GM19467 (cell line): ENCODE results near the gene MSH2.
"Not testable (repeated sequence)": the region's sequence is repeated elsewhere in the genome, so short reads cannot be mapped to it uniquely, and the experiment has no call there.

Source experiments
- ATAC-seq: cut with Tn5 transposase; IDR thresholded peaks from one replicate; pipeline ENCODE4 v1.9.1; 2021; ENCODE audit warnings: mild to moderate bottlenecking, moderate library complexity; ENCODE audit not compliant: unreplicated experiment

The MSH2 gene

GRCh38 chr2:47402805-47403608, at the start of gene MSH2:
MSH2 (plus strand) TSS chr2:47403156; CDS start chr2:47403192, 36 bp downstream.
- ATAC-seq = peak; percentile 85

DNA sequence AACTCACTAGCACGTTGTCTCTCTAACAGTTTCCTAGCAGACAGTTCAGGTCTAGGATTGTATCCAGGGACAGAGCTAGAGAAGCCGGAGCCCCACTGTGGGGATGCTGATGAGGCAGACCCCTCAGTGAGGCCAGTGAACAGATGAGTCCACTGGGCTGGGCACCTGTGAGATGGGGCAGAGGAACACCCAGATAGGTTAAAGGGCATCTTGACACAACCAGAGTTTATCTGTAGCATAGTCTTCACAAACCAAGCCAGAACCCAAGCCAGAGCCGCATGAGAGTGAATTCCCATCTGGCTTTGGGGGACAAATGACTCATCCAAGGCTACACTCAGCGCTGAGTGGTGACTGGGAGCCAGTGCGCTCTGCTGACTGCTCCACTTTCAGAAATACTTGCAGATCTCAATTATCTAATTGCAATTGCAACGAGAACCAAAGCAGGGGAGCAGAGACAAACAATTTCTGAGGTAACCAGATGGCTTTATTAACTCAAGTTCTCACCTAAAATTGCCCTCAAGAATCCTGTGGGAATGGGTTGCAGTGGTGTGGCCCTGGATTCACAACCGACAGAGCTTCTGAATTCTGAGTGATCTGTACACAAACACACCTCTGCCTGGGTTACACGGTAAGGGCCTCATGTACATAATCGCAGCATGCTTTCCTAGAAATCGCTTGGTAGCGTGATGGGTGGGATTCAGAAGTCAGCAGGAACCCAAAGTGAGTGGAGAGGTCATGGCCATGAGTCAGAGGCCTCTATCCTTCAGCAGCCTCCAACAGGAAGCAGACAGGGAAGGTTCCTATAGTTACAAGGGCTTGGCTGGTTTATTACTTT, 48.7 kb upstream of the MSH2 start:
- ATAC-seq = no peak

GRCh38 chr2:47354848-47355204, 48.1 kb upstream of the MSH2 start:
- no peak for ATAC-seq

DNA sequence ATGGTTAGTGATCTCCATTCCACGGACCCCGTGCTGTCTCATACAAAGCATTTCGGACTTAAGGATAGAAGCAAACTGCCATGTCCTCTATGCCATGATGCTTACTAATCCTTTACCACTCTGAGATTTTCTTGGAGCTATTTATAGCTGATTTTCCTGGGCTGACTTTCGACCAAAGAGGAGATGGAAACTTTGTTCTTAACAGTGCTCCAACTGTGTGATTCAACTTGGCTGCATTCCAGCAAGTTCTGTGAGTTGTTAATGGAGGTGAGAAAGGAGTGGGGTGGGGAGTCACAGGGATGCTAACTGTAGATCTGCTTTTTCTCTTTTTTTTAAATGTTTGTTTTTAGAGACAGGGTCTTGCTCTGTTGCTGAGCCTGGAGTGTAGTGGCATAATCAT, 45.5 kb upstream of the MSH2 start:
- ATAC-seq = no peak

GRCh38 chr2:47359375-47359868, 43.5 kb upstream of the MSH2 start:
- no peak for ATAC-seq

- ATAC-seq = no peak
Measured at GRCh38 chr2:47360283-47360682, 42.7 kb upstream of the MSH2 start.

GRCh38 chr2:47360927-47361326, 42.0 kb upstream of the MSH2 start:
- ATAC-seq = no peak

DNA sequence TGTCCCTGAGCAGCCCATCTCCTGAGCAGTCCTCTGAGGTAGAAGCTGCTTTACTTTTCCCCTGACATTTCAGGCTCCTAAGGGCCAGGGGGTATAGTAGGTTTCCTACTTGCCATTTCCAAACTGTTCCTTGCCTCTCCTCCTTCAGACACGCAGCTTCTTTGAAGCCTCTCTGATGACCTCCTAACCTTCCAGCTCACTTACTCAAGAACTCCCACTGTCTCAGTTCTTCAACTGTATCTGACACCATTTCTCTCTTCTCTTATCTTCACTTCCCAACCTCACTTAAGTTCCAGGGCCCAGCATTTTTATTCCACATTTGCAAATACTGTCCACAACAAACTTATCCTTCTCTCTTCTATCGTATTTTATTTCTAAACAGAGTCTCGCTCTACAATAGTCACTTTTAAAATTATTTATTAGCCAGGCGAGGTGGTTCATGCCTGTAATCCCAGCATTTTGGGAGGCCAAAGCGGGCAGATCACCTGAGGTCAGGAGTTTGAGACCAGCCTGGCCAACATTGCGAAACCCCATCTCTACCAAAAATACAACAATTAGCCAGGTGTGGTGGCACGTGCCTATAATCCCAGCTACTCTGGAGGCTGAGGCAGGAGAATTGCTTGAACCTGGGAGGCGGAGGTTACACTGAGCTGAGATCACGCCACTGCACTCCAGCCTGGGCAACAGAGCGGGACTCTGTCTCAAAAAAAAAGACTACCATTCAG, 41.3 kb upstream of the MSH2 start:
- not testable (repeated sequence) for ATAC-seq

DNA sequence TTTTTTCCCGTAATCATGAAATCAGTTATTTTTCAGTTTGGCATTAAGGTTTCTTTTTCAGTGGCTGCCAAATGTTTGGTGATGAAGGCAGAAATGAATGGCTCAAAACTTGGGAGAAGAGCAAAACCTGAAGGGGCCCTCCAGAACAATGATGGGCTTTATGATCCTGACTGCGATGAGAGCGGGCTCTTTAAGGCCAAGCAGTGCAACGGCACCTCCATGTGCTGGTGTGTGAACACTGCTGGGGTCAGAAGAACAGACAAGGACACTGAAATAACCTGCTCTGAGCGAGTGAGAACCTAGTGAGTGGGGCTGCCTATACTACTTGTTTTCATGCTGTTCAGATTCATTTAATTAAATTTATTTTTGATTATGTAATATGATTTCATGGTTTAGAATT, 29.2 kb upstream of the MSH2 start:
- ATAC-seq = no peak

DNA sequence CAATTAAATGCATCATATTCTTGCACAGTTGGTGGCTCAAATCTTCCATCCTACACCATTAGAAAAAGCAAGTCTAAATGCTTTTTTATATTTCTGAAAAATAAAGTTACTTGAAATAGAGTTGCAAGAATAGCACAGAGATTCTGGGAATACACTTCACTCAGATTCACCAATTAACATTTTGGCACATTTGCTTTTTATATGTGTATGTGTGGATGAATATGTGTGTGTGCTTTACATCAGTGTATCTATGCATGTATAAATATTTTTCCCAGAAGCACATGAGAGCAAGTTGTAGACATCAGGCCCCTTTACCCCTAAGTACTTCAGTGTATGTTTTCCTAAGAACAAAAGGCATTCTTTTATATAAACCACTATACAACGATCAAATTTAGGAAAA, 27.6 kb upstream of the MSH2 start:
- no peak for ATAC-seq

DNA sequence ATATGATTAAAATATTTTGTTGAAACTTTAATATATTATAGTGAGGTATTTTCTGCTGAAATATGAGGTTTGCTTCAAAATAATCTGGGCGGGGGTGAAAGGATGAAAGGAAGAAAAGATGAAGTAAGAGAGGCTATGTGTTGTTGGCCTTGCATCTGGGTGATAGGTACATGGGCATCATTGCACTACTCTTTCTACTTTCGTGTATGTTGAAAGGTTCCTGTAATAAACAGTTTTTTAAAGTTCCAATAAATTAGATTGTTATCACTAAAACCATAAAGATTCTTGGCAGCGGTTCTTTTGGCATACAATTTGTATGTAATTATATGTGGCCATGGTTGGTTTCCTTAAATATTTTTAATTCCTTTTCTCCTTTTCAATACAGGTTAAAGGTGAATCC, 23.6 kb upstream of the MSH2 start:
- no peak for ATAC-seq

- ATAC-seq = no peak
Measured at GRCh38 chr2:47381408-47381807, 21.5 kb upstream of the MSH2 start.

GRCh38 chr2:47386551-47386950, 16.4 kb upstream of the MSH2 start:
- no peak for ATAC-seq

GRCh38 chr2:47388888-47389287, 14.1 kb upstream of the MSH2 start:
- no peak for ATAC-seq

DNA sequence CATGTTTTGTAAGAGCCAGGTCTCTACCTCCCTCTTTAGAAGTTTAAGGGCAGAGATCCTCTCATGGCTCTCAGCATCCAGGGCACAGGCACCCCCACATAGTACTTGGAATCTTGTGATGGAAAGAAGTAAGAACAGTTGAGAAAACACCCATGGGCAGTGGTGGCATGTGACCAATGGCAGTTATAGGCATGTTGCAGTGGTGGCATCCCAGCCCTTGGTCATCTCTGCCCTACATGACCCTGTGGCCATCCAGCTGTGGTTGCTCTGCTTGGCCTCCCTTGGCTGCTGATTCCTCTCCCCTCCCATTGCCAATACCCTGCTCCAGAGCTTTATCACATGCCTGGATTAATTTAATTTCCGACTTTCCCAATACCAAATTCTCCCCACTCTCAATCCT, 13.3 kb upstream of the MSH2 start:
- no peak for ATAC-seq

DNA sequence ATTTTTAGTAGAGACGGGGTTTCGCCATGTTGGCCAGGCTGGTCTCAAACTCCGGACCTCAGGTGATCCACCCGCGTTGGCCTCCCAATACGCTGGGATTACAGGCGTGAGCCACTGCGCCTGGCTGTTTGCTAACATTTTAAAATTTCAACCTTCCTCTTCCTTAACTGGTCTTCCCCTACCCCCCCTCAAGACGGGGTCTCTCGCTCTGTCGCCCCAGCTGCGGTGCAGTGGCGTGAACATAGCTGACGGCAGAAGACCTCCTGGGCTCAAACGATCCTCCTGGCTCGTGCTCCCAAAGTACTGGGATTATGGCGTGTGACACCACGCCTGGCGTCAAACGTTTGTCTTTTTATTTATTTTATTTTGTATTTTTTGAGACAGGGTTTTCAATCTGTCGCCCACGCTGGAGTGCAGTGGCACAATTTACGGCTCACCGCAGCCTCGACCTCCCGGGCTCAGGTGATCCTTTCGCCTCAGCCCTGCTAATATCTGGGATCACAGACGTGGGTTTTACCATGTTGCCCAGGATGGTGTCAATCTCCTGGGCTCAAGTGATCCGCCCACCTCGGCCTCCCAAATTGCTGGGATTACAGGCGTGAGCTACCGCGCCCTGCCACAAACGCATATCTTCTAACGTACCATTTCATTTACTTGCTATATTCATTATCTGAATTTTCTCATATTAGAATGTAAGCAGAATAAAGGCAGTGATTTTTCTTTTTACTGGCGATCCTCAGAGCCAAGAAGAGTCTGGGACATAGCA, 984 bp upstream of the MSH2 start:
- ATAC-seq = no peak

GRCh38 chr2:47402555-47402804, 476 bp upstream of the MSH2 start:
- ATAC-seq = no peak

- ATAC-seq = no peak
Measured at GRCh38 chr2:47403609-47404193, 745 bp downstream of the MSH2 start.

DNA sequence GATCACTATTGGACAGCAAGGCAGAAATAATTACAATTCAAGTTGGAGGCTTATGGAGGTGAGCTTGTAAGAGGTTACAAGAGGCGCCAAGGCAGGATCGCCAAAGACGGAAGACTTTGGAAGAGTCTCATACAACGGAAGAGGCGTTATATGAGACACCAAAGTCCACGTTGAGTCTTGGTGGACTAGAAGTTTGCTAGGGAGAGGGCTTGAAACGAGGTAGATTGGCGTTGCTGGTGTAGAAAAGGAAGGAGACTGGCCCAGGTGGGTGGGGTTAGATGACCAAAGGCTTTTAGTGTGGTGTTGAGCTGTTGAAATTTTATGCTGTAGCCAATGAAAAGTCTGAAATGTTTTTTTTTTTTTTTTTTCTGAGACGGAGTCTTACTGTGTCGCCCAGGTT, 1.4 kb downstream of the MSH2 start:
- no peak for ATAC-seq

DNA sequence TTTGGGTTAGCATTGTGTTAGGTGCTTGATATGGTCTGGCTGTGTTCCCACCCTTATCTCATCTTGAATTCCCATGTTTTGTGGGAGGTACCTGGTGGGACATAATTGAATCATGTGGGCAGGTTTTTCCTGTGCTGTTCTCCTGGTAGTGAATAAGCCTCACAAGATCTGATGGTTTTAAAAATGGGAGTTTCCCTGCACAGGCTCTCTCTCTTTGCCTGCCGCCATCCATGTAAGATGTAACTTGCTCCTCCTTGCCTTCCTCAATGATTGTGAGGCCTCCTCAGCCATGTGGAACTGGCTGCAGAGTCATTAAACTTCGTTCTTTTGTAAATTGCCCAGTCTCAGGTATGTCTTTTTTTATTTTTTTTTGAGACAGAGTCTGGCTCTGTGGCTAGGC, 2.8 kb downstream of the MSH2 start:
- ATAC-seq = no peak
